Liver (tissue), 9 donors: Measurements from ENCODE around the gene P2RX7. TPM values are rescaled to one million over a fixed set of nuclear protein-coding genes. Genes with fewer than 3 reads are reported as not detected.

Experiments used
- DNase-seq: peaks from one replicate; pipeline ENCODE4 v3.0.0-alpha.2; 2017; ENCODE audit warnings: low spot score
- H3K27ac ChIP-seq, 2 donors: one replicate each; pipeline ENCODE4 v1.7.0; 2013; ENCODE audit warnings: inconsistent platforms in 2 of 2, low read length in 2 of 2, control low read depth in 1 of 2, low read depth in 1 of 2, mild to moderate bottlenecking in 1 of 2
- H3K27me3 ChIP-seq, 4 donors: one replicate each; pipeline versions ENCODE4 v1.6.1 to v1.7.0; 2013; ENCODE audit warnings: low read length in 3 of 4, inconsistent platforms in 1 of 4, mild to moderate bottlenecking in 1 of 4, moderate library complexity in 1 of 4; ENCODE audit not compliant: control insufficient read depth in 4 of 4, insufficient read depth in 4 of 4
- H3K36me3 ChIP-seq, 4 donors: one replicate each; pipeline versions ENCODE4 v1.6.1 to v1.7.0; 2013; ENCODE audit warnings: low read length in 3 of 4, mild to moderate bottlenecking in 3 of 4, low read depth in 1 of 4, moderate library complexity in 1 of 4; ENCODE audit not compliant: control insufficient read depth in 4 of 4, insufficient read depth in 3 of 4
- H3K4me1 ChIP-seq, 4 donors: one replicate each; pipeline versions ENCODE4 v1.6.1 to v1.7.0; 2013; ENCODE audit warnings: low read length in 3 of 4, mild to moderate bottlenecking in 3 of 4, moderate library complexity in 1 of 4; ENCODE audit not compliant: control insufficient read depth in 4 of 4, insufficient read depth in 4 of 4
- H3K4me3 ChIP-seq, 3 donors: one replicate each; pipeline versions ENCODE4 v1.6.1 to v1.7.0; 2013; ENCODE audit warnings: low read length in 3 of 3, control low read depth in 1 of 3, low read depth in 1 of 3, mild to moderate bottlenecking in 1 of 3
- H3K9ac ChIP-seq, 2 donors: one replicate each; pipeline ENCODE4 v1.7.0; 2013; ENCODE audit warnings: low read length in 2 of 2, mild to moderate bottlenecking in 2 of 2, moderate library complexity in 2 of 2, control low read depth in 1 of 2, low read depth in 1 of 2
- H3K9me3 ChIP-seq, 4 donors: one replicate each; pipeline versions ENCODE4 v1.6.1 to v1.7.0; 2013; ENCODE audit warnings: low read length in 3 of 4; ENCODE audit not compliant: control insufficient read depth in 4 of 4
- CTCF ChIP-seq: fragments of 150-350 bp; IDR thresholded peaks from 2 replicates; pipeline ENCODE4 v1.5.1; 2017; ENCODE audit warnings: improper control_type of control experiment, low read depth, low read length; ENCODE audit not compliant: missing input control
- HNF4A ChIP-seq, 2 donors: conservative IDR thresholded peaks; 2 replicates each; pipeline ENCODE4 v1.6.1; 2016; ENCODE audit warnings: antibody characterized with exemption in 2 of 2, mild to moderate bottlenecking in 2 of 2
- JUND ChIP-seq, 2 donors: IDR thresholded peaks; 2 replicates each; pipeline ENCODE4 v1.6.1; 2016; ENCODE audit warnings: antibody characterized with exemption in 2 of 2
- MAX ChIP-seq: IDR thresholded peaks from 2 replicates; pipeline ENCODE4 v1.6.1; 2016; ENCODE audit warnings: antibody characterized with exemption
- REST ChIP-seq: IDR thresholded peaks from 2 replicates; pipeline ENCODE4 v1.6.1; 2016; ENCODE audit warnings: antibody characterized with exemption, mild to moderate bottlenecking
- SP1 ChIP-seq: IDR thresholded peaks from 2 replicates; pipeline ENCODE4 v1.6.1; 2018; ENCODE audit warnings: antibody characterized with exemption, mild to moderate bottlenecking
- ZBTB33 ChIP-seq: IDR thresholded peaks from 2 replicates; pipeline ENCODE4 v1.6.1; 2016; ENCODE audit warnings: antibody characterized with exemption
- WGBS: extraction: QIAGEN DNeasy Blood & Tissue Kit; methylation state at CpG from one replicate; pipeline ENCODE4 v1.1.7; 2013; 5-methylcytosine and 5-hydroxymethylcytosine counted together
- polyA plus RNA-seq, 2 donors: library from polyadenylated mRNA; stranded (reverse) in 1 of 2; unstranded in 1 of 2; fragments of 200-250 nt in 1 of 2; fragments of >200 nt in 1 of 2; fragmentation: Nextera tagmentation in 1 of 2; extraction: Ambion mirVana in 1 of 2; gene quantifications; one replicate each; pipeline versions ENCODE4 v1.2.1 to v1.2.3, GENCODE V29; 2013 to 2015
- total RNA-seq, 2 donors: library from RNA; depleted of rRNA; stranded (reverse); fragments of >200 nt; gene quantifications; one replicate each; pipeline ENCODE4 v1.2.3, GENCODE V29; 2014
- TF ChIP-seq, protein P1 (sequence below): IDR thresholded peaks from 2 replicates; pipeline ENCODE4 v1.6.1; 2016; ENCODE audit warnings: antibody characterized with exemption
- donor health status: healthy.
- donor health status: healthy.
- donor health status: healthy.
- donor health status: healthy.
- donor health status: healthy.

P2RX7 gene
- total and polyA plus RNA-seq, 4 donors = 1.2 to 3.2 (median 2.2) TPM

DNA sequence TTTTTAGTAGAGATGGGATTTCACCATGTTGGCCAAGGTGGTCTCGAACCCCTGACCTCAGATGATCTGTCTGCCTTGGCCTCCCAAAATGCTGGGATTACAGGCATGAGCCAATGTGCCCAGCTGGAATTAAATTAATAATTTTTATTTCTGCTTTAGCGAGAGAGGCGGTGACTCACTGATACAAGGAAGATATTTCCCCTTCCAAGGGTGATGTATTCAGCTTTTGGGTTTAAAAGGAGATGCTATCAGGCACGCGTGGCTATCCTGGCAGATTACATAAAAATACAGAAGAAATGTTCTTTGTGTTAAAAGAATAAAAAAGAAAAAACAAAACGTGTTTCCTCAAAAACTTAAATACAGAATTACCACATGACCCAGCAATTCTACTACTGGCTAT is 12.4 kb upstream of the P2RX7 start:
- H3K9ac ChIP-seq = no peak overlapping the region
- H3K36me3 ChIP-seq = no peaks in the 10 kb centered on the region
- no peaks in the 10 kb centered on the region for H3K9me3 ChIP-seq
- H3K4me1 ChIP-seq = peaks cover 7 to 26% (median 15%) of the 10 kb centered on the region in 4 donors
- TF ChIP-seq CTCF (no peak), REST (no peak), SP1 (no peak), MAX (no peak), HNF4A (conservative IDR thresholded peaks at IDR 0.05) (no peak), ZBTB33 (no peak), JUND (IDR thresholded peaks at IDR 0.05) (no peak)
- H3K27ac ChIP-seq = no peak overlapping the region
- no peaks in the 10 kb centered on the region for H3K27me3 ChIP-seq
- H3K4me3 ChIP-seq = no peak overlapping the region
- WGBS = 84% methylated on average over 6 of the region's 6 CpGs
- DNase-seq = no peak

- peaks cover 8 to 22% (median 15%) of the 10 kb centered on the region in 4 donors for H3K4me1 ChIP-seq
- TF ChIP-seq JUND (IDR thresholded peaks at IDR 0.05) = no peak
- TF ChIP-seq, protein P1, sequence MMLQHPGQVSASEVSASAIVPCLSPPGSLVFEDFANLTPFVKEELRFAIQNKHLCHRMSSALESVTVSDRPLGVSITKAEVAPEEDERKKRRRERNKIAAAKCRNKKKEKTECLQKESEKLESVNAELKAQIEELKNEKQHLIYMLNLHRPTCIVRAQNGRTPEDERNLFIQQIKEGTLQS = no peak
- no peaks in the 10 kb centered on the region for H3K36me3 ChIP-seq
- H3K9me3 ChIP-seq = no peaks in the 10 kb centered on the region
- DNase-seq = no peak
- no peak overlapping the region for H3K4me3 ChIP-seq
- WGBS = 73% methylated on average over 8 of the region's 8 CpGs
- H3K27me3 ChIP-seq = no peaks in the 10 kb centered on the region
- no peak overlapping the region for H3K27ac ChIP-seq
- H3K9ac ChIP-seq = no peak overlapping the region
These were observed 11.5 kb upstream of the P2RX7 start for GRCh38 chr12:121120989-121121755.
